Measurements from ENCODE around the gene CIDEA.
"Not testable (repeated sequence)": the region's sequence is repeated elsewhere in the genome, so short reads cannot be mapped to it uniquely, and the experiment has no call there.

Gene CIDEA

GRCh38 chr18:12239431-12239830, 14.7 kb upstream of the CIDEA start:
- peak; percentile 64 for DNase-seq

GRCh38 chr18:12242658-12243260, 11.4 kb upstream of the CIDEA start:
- no peak for DNase-seq

GRCh38 chr18:12243272-12243671, 10.9 kb upstream of the CIDEA start:
- not testable (repeated sequence) for DNase-seq

- DNase-seq: no peak
Observed at GRCh38 chr18:12245793-12246135, 8.4 kb upstream of the CIDEA start.

- DNase-seq: peak; percentile 23
Observed at GRCh38 chr18:12246849-12247808, 7.0 kb upstream of the CIDEA start.

GRCh38 chr18:12247946-12248345, 6.2 kb upstream of the CIDEA start:
- no peak for DNase-seq

GRCh38 chr18:12248926-12249720, 5.0 kb upstream of the CIDEA start:
- DNase-seq: no peak

- no peak for DNase-seq
Observed at GRCh38 chr18:12251311-12251710, 2.9 kb upstream of the CIDEA start.

GRCh38 chr18:12252061-12252460, 2.1 kb upstream of the CIDEA start:
- DNase-seq: no peak

GRCh38 chr18:12253027-12253426, 1.1 kb upstream of the CIDEA start:
- no peak for DNase-seq

GRCh38 chr18:12253663-12254135, 462 bp upstream of the CIDEA start:
- no peak for DNase-seq

- DNase-seq: no peak
Observed at GRCh38 chr18:12254820-12255511, 805 bp downstream of the CIDEA start.

GRCh38 chr18:12255626-12256026, 1.5 kb downstream of the CIDEA start:
- peak; percentile 36 for DNase-seq

GRCh38 chr18:12256951-12257350, 2.8 kb downstream of the CIDEA start:
- DNase-seq: peak; percentile 45

GRCh38 chr18:12257996-12258718, 4.0 kb downstream of the CIDEA start:
- DNase-seq: no peak

- DNase-seq: no peak
Observed at GRCh38 chr18:12258719-12259705, 4.9 kb downstream of the CIDEA start.

- DNase-seq: no peak
Observed at GRCh38 chr18:12262748-12263147, 8.6 kb downstream of the CIDEA start.

- no peak for DNase-seq
Observed at GRCh38 chr18:12264864-12265263, 10.7 kb downstream of the CIDEA start.

- DNase-seq: peak; percentile 78
Observed at GRCh38 chr18:12271376-12272235, 17.4 kb downstream of the CIDEA start.
